Central memory CD4-positive, alpha-beta T cell (primary cell): Measurements from ENCODE around the gene ZNF680.
A peak's percentile ranks its signal among the peaks of the same experiment; 100 is the strongest.
"Not testable (repeated sequence)": the region's sequence is repeated elsewhere in the genome, so short reads cannot be mapped to it uniquely, and the experiment has no call there.

Source experiments
- DNase-seq: peaks from one replicate; pipeline ENCODE4 v3.0.0; 2022
- total RNA-seq, 3 experiments: gene quantifications; one replicate each; lab custom pipeline; 2026; lab: John Stamatoyannopoulos, UW

ZNF680 gene
- 15.9 to 31.7 (median 23.9) reads per million in 3 experiments for total RNA-seq

- DNase-seq: peak; percentile 88
These were observed at the start of gene ZNF680 for GRCh38 chr7:64562626-64563278. Gene ZNF680 (minus strand): TSS chr7:64563071. CDS start chr7:64562954, 117 bp downstream.

- no peak for DNase-seq
These were observed 49.6 kb upstream of the ZNF680 start for GRCh38 chr7:64612452-64612851.

GRCh38 chr7:64611717-64612116 lies 48.8 kb upstream of the ZNF680 start:
- peak; percentile 1 for DNase-seq

GRCh38 chr7:64610997-64611396 lies 48.1 kb upstream of the ZNF680 start:
- DNase-seq: no peak

- no peak for DNase-seq
These were observed 45.4 kb upstream of the ZNF680 start for GRCh38 chr7:64608116-64608910.

- DNase-seq: no peak
These were observed 43.5 kb upstream of the ZNF680 start for GRCh38 chr7:64606385-64606784.

GRCh38 chr7:64603271-64603670 lies 40.4 kb upstream of the ZNF680 start:
- no peak for DNase-seq

GRCh38 chr7:64602518-64602917 lies 39.6 kb upstream of the ZNF680 start:
- DNase-seq: no peak

GRCh38 chr7:64602086-64602485 lies 39.2 kb upstream of the ZNF680 start:
- DNase-seq: no peak

GRCh38 chr7:64599359-64599758 lies 36.5 kb upstream of the ZNF680 start:
- no peak for DNase-seq

- DNase-seq: no peak
These were observed 28.1 kb upstream of the ZNF680 start for GRCh38 chr7:64590971-64591370.

GRCh38 chr7:64581926-64582894 lies 19.3 kb upstream of the ZNF680 start:
- no peak for DNase-seq

- DNase-seq: no peak
These were observed 18.5 kb upstream of the ZNF680 start for GRCh38 chr7:64581391-64581790.

- DNase-seq: no peak
These were observed 11.7 kb upstream of the ZNF680 start for GRCh38 chr7:64574540-64575099.

- DNase-seq: not testable (repeated sequence)
These were observed 7.4 kb upstream of the ZNF680 start for GRCh38 chr7:64570284-64570605.

GRCh38 chr7:64569372-64570283 lies 6.8 kb upstream of the ZNF680 start:
- peak; percentile 60 for DNase-seq

GRCh38 chr7:64562256-64562625 lies 630 bp downstream of the ZNF680 start:
- peak; percentile 41 for DNase-seq

GRCh38 chr7:64559206-64559605 lies 3.7 kb downstream of the ZNF680 start:
- no peak for DNase-seq

GRCh38 chr7:64558781-64559180 lies 4.1 kb downstream of the ZNF680 start:
- DNase-seq: no peak

- DNase-seq: no peak
These were observed 4.6 kb downstream of the ZNF680 start for GRCh38 chr7:64558323-64558705.

GRCh38 chr7:64557601-64558322 lies 5.1 kb downstream of the ZNF680 start:
- no peak for DNase-seq
